ENCODE data around the gene AKAP3.

AKAP3 gene

GRCh38 chr12:4615667-4616066 is 33.2 kb downstream of the AKAP3 start:
- TF ChIP-seq REST (IDR thresholded peaks at IDR 0.05; ENCODE audit: insufficient read depth in 1 of 2, low read depth in 2 of 2, low read length in 2 of 2) = no peak

GRCh38 chr12:4610481-4610880 is 38.4 kb downstream of the AKAP3 start:
- no peak for TF ChIP-seq SIN3A (IDR thresholded peaks at IDR 0.05; ENCODE audit: borderline replicate concordance, insufficient read depth, low read length)
- TF ChIP-seq TAF1 (IDR thresholded peaks at IDR 0.05; ENCODE audit: borderline replicate concordance, insufficient read depth, low read length) = no peak
- TF ChIP-seq FOXP2 (optimal IDR thresholded peaks at IDR 0.05; ENCODE audit: borderline replicate concordance, extremely low read depth, extremely low read length, insufficient read depth) = no peak
- no peak for TF ChIP-seq REST (IDR thresholded peaks at IDR 0.05; ENCODE audit: insufficient read depth in 1 of 2, low read depth in 2 of 2, low read length in 2 of 2)
- no peak for TF ChIP-seq POLR2AphosphoS5 (IDR thresholded peaks at IDR 0.05; ENCODE audit: low read depth, low read length)

- TF ChIP-seq REST (IDR thresholded peaks at IDR 0.05; ENCODE audit: insufficient read depth in 1 of 2, low read depth in 2 of 2, low read length in 2 of 2) (no peak), TAF1 (IDR thresholded peaks at IDR 0.05; ENCODE audit: borderline replicate concordance, insufficient read depth, low read length) (no peak), POLR2AphosphoS5 (IDR thresholded peaks at IDR 0.05; ENCODE audit: low read depth, low read length) (no peak), FOXP2 (optimal IDR thresholded peaks at IDR 0.05; ENCODE audit: borderline replicate concordance, extremely low read depth, extremely low read length, insufficient read depth) (no peak), SIN3A (IDR thresholded peaks at IDR 0.05; ENCODE audit: borderline replicate concordance, insufficient read depth, low read length) (no peak)
Measured at GRCh38 chr12:4609071-4609470, 39.8 kb downstream of the AKAP3 start.

GRCh38 chr12:4607056-4607455 is 41.8 kb downstream of the AKAP3 start:
- no peak for TF ChIP-seq REST (IDR thresholded peaks at IDR 0.05; ENCODE audit: insufficient read depth in 1 of 2, low read depth in 2 of 2, low read length in 2 of 2)
- no peak for TF ChIP-seq TAF1 (IDR thresholded peaks at IDR 0.05; ENCODE audit: borderline replicate concordance, insufficient read depth, low read length)
- no peak for TF ChIP-seq POLR2AphosphoS5 (IDR thresholded peaks at IDR 0.05; ENCODE audit: low read depth, low read length)
- no peak for TF ChIP-seq SIN3A (IDR thresholded peaks at IDR 0.05; ENCODE audit: borderline replicate concordance, insufficient read depth, low read length)
- TF ChIP-seq FOXP2 (optimal IDR thresholded peaks at IDR 0.05; ENCODE audit: borderline replicate concordance, extremely low read depth, extremely low read length, insufficient read depth) = no peak

- TF ChIP-seq POLR2AphosphoS5 (IDR thresholded peaks at IDR 0.05; ENCODE audit: low read depth, low read length) (no peak), TAF1 (IDR thresholded peaks at IDR 0.05; ENCODE audit: borderline replicate concordance, insufficient read depth, low read length) (no peak), REST (IDR thresholded peaks at IDR 0.05; ENCODE audit: insufficient read depth in 1 of 2, low read depth in 2 of 2, low read length in 2 of 2) (no peak), SIN3A (IDR thresholded peaks at IDR 0.05; ENCODE audit: borderline replicate concordance, insufficient read depth, low read length) (no peak), FOXP2 (optimal IDR thresholded peaks at IDR 0.05; ENCODE audit: borderline replicate concordance, extremely low read depth, extremely low read length, insufficient read depth) (no peak)
Measured at GRCh38 chr12:4604684-4605193, 44.1 kb downstream of the AKAP3 start.
